ENCODE results near the gene KLHL26. TPM values are rescaled to one million over a fixed set of nuclear protein-coding genes. Genes with fewer than 3 reads are reported as not detected.
A peak's percentile ranks its signal among the peaks of the same experiment; 100 is the strongest.

The KLHL26 gene
- total and polyA plus RNA-seq, 9 of the 15 experiments (the other 6 are each of a cell fraction or from before 2014, with no cell fraction given): 0.13 to 13.3 (median 1.4) TPM

- TF ChIP-seq ARID1B (IDR thresholded peaks at IDR 0.05) (peak; percentile 45; the same call in 1 of the 2 replicates), SMARCE1 (IDR thresholded peaks at IDR 0.05) (0 out of 2 replicates have a peak, but pooled peaks have one; percentile 12), EP300 (IDR thresholded peaks at IDR 0.05; ENCODE audit: low read length) (no peak), SUPT5H (IDR thresholded peaks at IDR 0.05) (no peak), SMARCA5 (IDR thresholded peaks at IDR 0.05) (0 out of 2 replicates have a peak, but pooled peaks have one; percentile 43), MTA1 (IDR thresholded peaks at IDR 0.05; ENCODE audit: borderline replicate concordance) (peak; percentile 57; the same call in 1 of the 2 replicates), MYNN (IDR thresholded peaks at IDR 0.05) (no peak), MYNN (CRISPR knock-in tag; IDR thresholded peaks at IDR 0.05) (no peak), HLTF (IDR thresholded peaks at IDR 0.05) (0 out of 2 replicates have a peak, but pooled peaks have one; percentile 39), EGR1 (conservative IDR thresholded peaks at IDR 0.05) (peak; percentile 50; the same call in 1 of the 2 replicates), THRAP3 (IDR thresholded peaks at IDR 0.05; ENCODE audit: borderline replicate concordance) (0 out of 2 replicates have a peak, but pooled peaks have one; percentile 52), SP2 (IDR thresholded peaks at IDR 0.05; ENCODE audit: extremely low read depth, low read depth, low read length, poor library complexity, severe bottlenecking) (no peak), LEF1 (IDR thresholded peaks at IDR 0.05) (no peak), BCLAF1 (IDR thresholded peaks at IDR 0.05; ENCODE audit: borderline replicate concordance in 1 of 2, control insufficient read depth in 1 of 2, low read depth in 2 of 2, low read length in 1 of 2) (peak in 1 of 2 experiments; percentile 52; a peak in 1 of 4 replicates), BMI1 (IDR thresholded peaks at IDR 0.05; ENCODE audit: low read length) (no peak)
- TF ChIP-seq, protein P1, sequence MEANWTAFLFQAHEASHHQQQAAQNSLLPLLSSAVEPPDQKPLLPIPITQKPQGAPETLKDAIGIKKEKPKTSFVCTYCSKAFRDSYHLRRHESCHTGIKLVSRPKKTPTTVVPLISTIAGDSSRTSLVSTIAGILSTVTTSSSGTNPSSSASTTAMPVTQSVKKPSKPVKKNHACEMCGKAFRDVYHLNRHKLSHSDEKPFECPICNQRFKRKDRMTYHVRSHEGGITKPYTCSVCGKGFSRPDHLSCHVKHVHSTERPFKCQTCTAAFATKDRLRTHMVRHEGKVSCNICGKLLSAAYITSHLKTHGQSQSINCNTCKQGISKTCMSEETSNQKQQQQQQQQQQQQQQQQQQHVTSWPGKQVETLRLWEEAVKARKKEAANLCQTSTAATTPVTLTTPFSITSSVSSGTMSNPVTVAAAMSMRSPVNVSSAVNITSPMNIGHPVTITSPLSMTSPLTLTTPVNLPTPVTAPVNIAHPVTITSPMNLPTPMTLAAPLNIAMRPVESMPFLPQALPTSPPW (CRISPR knock-in tag; IDR thresholded peaks at IDR 0.05): no peak
- TF ChIP-seq, protein P2, sequence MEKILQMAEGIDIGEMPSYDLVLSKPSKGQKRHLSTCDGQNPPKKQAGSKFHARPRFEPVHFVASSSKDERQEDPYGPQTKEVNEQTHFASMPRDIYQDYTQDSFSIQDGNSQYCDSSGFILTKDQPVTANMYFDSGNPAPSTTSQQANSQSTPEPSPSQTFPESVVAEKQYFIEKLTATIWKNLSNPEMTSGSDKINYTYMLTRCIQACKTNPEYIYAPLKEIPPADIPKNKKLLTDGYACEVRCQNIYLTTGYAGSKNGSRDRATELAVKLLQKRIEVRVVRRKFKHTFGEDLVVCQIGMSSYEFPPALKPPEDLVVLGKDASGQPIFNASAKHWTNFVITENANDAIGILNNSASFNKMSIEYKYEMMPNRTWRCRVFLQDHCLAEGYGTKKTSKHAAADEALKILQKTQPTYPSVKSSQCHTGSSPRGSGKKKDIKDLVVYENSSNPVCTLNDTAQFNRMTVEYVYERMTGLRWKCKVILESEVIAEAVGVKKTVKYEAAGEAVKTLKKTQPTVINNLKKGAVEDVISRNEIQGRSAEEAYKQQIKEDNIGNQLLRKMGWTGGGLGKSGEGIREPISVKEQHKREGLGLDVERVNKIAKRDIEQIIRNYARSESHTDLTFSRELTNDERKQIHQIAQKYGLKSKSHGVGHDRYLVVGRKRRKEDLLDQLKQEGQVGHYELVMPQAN (IDR thresholded peaks at IDR 0.05; ENCODE audit: borderline replicate concordance): 0 out of 2 replicates have a peak, but pooled peaks have one; percentile 43
- TF ChIP-seq, protein P3, sequence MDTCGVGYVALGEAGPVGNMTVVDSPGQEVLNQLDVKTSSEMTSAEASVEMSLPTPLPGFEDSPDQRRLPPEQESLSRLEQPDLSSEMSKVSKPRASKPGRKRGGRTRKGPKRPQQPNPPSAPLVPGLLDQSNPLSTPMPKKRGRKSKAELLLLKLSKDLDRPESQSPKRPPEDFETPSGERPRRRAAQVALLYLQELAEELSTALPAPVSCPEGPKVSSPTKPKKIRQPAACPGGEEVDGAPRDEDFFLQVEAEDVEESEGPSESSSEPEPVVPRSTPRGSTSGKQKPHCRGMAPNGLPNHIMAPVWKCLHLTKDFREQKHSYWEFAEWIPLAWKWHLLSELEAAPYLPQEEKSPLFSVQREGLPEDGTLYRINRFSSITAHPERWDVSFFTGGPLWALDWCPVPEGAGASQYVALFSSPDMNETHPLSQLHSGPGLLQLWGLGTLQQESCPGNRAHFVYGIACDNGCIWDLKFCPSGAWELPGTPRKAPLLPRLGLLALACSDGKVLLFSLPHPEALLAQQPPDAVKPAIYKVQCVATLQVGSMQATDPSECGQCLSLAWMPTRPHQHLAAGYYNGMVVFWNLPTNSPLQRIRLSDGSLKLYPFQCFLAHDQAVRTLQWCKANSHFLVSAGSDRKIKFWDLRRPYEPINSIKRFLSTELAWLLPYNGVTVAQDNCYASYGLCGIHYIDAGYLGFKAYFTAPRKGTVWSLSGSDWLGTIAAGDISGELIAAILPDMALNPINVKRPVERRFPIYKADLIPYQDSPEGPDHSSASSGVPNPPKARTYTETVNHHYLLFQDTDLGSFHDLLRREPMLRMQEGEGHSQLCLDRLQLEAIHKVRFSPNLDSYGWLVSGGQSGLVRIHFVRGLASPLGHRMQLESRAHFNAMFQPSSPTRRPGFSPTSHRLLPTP (IDR thresholded peaks at IDR 0.05; ENCODE audit: borderline replicate concordance, extremely low read depth, insufficient read length): no peak
- TF ChIP-seq, protein P4, sequence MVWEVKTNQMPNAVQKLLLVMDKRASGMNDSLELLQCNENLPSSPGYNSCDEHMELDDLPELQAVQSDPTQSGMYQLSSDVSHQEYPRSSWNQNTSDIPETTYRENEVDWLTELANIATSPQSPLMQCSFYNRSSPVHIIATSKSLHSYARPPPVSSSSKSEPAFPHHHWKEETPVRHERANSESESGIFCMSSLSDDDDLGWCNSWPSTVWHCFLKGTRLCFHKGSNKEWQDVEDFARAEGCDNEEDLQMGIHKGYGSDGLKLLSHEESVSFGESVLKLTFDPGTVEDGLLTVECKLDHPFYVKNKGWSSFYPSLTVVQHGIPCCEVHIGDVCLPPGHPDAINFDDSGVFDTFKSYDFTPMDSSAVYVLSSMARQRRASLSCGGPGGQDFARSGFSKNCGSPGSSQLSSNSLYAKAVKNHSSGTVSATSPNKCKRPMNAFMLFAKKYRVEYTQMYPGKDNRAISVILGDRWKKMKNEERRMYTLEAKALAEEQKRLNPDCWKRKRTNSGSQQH (CRISPR knock-in tag; IDR thresholded peaks at IDR 0.05): peak; percentile 90
Measured at GRCh38 chr19:18647371-18647767, 10.5 kb downstream of the KLHL26 start (continued).
